Adrenal gland (tissue), 12 donors: ENCODE data around the gene NINJ1. TPM values are rescaled to one million over a fixed set of nuclear protein-coding genes. Genes with fewer than 3 reads are reported as not detected.
A peak's percentile ranks its signal among the peaks of the same experiment; 100 is the strongest.

ENCODE experiments used
- DNase-seq, 7 donors: peaks; one replicate each; pipeline ENCODE4 v3.0.0-alpha.2; 2019 to 2020
- H3K27ac ChIP-seq, 5 donors: fragments of 200-600 bp; sonication (generic) in 4 of 5; 1 replicate in 3 of 5; 2 replicates in 2 of 5; pipeline versions ENCODE4 v1.5.1 to v1.8.0; 2016 to 2020; ENCODE audit warnings: mild to moderate bottlenecking in 1 of 5
- H3K27me3 ChIP-seq: fragments of 200-600 bp; 2 replicates; pipeline ENCODE4 v1.8.0; 2021
- H3K36me3 ChIP-seq, 2 donors: fragments of 200-600 bp; replicated peaks in 1 of 2; 1 replicate in 1 of 2; 2 replicates in 1 of 2; pipeline versions ENCODE4 v1.5.1 to v1.8.0; 2018 to 2022
- H3K4me1 ChIP-seq, 2 donors: fragments of 200-600 bp; replicated peaks in 1 of 2; 1 replicate in 1 of 2; 2 replicates in 1 of 2; pipeline versions ENCODE4 v1.5.1 to v1.8.0; 2018 to 2021
- H3K4me3 ChIP-seq, 4 donors: fragments of 200-600 bp; sonication (generic) in 3 of 4; one replicate each; pipeline ENCODE4 v1.5.1; 2016 to 2018
- H3K9me3 ChIP-seq, 3 donors: fragments of 200-600 bp; sonication (generic) in 1 of 3; replicated peaks in 1 of 3; 1 replicate in 2 of 3; 2 replicates in 1 of 3; pipeline versions ENCODE4 v1.5.1 to v1.8.0; 2016 to 2021
- POLR2A ChIP-seq, 2 donors: fragments of 450-650 bp; IDR thresholded peaks; one replicate each; pipeline ENCODE4 v1.6.1; 2017; ENCODE audit warnings: antibody characterized with exemption in 2 of 2, mild to moderate bottlenecking in 2 of 2, moderate library complexity in 1 of 2
- WGBS, 4 donors: extraction: QIAGEN DNeasy Blood & Tissue Kit in 2 of 4; methylation state at CpG; one replicate each; pipeline versions ENCODE4 v1.1.5 to v1.1.7; 2013 to 2017; 5-methylcytosine and 5-hydroxymethylcytosine counted together
- intact Hi-C, 2 donors: fragments of 100-400 bp; cut with DNase I; formaldehyde crosslinking; loops; one replicate each; pipeline versions ENCODE4 v1.14.1 to v1.15.0; 2022 to 2023
- polyA plus RNA-seq, 3 donors: library from polyadenylated mRNA; stranded (reverse); fragments of 200-250 nt in 2 of 3; fragments of 350-450 nt in 1 of 3; fragmentation: Illumina TruSeq in 1 of 3; extraction: RNeasy Lipid Tissue Mini Kit (QIAGEN cat#74804) in 1 of 3; gene quantifications; one replicate each; pipeline ENCODE4 v1.2.3, GENCODE V29; 2013 to 2014
- total RNA-seq, 9 donors: library from RNA; depleted of rRNA in 4 of 9; stranded (reverse); fragments of >200 nt in 4 of 9; fragments of 120-200 nt in 1 of 9; fragmentation: NEBNext Ultra II Directional in 1 of 9; extraction: Animal tissue kit (Norgen Biotek cat#: 25700) in 1 of 9; gene quantifications; one replicate each; pipeline versions ENCODE4 v1.1.0 to v1.2.4, GENCODE V29; 2013 to 2023
- TF ChIP-seq, protein P1 (sequence below), 6 experiments: fragments of 450-650 bp in 4 of 6; fragments of 200-600 bp in 2 of 6; sonication (generic) in 1 of 6; IDR thresholded peaks; 1 replicate in 5 of 6; 2 replicates in 1 of 6; pipeline versions ENCODE4 v1.5.1 to v1.8.0; 2016 to 2021; ENCODE audit warnings: antibody characterized with exemption in 6 of 6, mild to moderate bottlenecking in 2 of 6, moderate library complexity in 1 of 6
- donor health status: healthy with polysubstance abuse.
- donor health status: Bipolar disorder and iron deficiency.
- donor health status: DM: yes; HTN: yes; CAD: no.
- donor health status: DM: no; HTN: no; CAD: no.
- donor health status: DM: no; HTN: no; CAD: no.
- donor health status: DM: yes; HTN: yes; CAD: no.

Gene NINJ1
- total and polyA plus RNA-seq, 12 donors = 25.6 to 339 (median 161) TPM

DNA sequence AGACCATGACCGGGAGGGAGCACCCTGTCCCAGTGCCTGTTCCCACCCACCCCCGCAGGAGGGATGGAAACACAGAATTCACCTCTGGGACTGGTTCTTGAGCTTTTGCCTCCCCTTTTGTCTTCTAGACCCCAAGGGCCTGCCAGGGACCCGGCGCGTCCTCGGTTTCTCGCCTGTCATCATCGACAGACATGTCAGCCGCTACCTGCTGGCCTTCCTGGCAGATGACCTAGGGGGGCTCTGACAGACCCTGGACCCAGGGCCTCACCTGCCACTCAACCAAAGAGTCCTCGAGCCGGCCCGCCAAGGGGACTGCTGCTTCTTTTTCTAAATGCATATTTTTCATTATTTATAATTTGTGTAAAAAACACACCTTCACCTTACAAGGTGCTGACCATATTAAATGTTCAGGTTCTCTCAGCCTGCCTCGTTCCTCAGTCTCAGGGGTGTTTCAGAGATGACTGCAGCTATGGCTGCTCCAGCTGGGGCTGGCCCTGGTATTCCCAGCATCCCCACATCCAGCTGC is 21.1 kb downstream of the NINJ1 start:
- no peaks in the 10 kb centered on the region for H3K9me3 ChIP-seq
- H3K27me3 ChIP-seq = no peaks in the 10 kb centered on the region
- DNase-seq = peak in 5 of 7 donors; percentile 15 to 53 (median 20)
- WGBS, 4 donors = 81 to 94% (median 87%) methylated on average over 13 of the region's 13 CpGs
- intact Hi-C loops = no loop called here
- no peak overlapping the region for H3K4me3 ChIP-seq
- H3K36me3 ChIP-seq = peaks cover 0 to 27% of the 10 kb centered on the region in 2 donors
- no peak for TF ChIP-seq POLR2A (IDR thresholded peaks at IDR 0.05)
- TF ChIP-seq, protein P1, sequence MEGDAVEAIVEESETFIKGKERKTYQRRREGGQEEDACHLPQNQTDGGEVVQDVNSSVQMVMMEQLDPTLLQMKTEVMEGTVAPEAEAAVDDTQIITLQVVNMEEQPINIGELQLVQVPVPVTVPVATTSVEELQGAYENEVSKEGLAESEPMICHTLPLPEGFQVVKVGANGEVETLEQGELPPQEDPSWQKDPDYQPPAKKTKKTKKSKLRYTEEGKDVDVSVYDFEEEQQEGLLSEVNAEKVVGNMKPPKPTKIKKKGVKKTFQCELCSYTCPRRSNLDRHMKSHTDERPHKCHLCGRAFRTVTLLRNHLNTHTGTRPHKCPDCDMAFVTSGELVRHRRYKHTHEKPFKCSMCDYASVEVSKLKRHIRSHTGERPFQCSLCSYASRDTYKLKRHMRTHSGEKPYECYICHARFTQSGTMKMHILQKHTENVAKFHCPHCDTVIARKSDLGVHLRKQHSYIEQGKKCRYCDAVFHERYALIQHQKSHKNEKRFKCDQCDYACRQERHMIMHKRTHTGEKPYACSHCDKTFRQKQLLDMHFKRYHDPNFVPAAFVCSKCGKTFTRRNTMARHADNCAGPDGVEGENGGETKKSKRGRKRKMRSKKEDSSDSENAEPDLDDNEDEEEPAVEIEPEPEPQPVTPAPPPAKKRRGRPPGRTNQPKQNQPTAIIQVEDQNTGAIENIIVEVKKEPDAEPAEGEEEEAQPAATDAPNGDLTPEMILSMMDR (IDR thresholded peaks at IDR 0.05) = no peak
- H3K27ac ChIP-seq = peak overlapping the region; percentile 1 to 83 (median 68)
- H3K4me1 ChIP-seq = peaks cover 29 to 42% of the 10 kb centered on the region in 2 donors

DNA sequence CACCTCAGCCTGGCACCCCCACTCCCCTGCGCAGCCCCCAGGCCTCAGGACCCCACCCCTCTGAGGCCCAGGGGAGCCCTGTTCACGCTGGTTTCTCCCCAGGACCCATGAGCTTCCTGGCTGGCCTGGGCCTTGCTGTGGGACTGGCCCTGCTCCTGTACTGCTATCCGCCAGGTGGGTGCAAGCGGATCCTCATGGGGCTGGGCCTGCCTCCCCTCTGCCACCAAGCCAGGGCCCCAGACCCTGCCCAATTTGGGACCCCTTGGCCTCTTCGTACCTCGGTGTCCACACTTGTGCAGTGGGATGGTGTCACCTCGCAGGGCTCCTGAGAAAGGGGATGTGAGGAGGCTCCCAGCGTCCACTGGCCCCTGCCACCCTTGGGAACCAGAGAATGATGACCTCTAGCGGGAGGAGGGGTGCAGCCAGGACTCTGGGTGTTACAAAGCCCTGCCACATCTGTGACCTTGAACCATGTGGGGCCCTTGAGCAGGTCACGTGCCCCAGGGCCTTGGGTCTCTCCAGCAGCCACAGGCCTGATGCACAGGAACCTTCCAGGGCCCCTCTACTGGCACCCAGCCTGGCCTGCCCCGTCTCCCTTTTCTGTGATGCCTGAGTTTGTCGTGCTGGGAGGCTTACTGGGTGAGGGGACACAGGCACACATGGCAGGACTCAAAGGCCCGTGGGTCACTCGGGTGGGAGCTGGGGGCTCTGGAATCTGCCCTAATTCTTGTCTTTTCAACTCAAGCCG is 21.8 kb downstream of the NINJ1 start:
- Histone ChIP-seq H3K4me3 (no peak overlapping the region), H3K27me3 (no peaks in the 10 kb centered on the region), H3K27ac (peak overlapping the region; percentile 1 to 83 (median 68)), H3K36me3 (peaks cover 0 to 33% of the 10 kb centered on the region in 2 donors), H3K9me3 (no peaks in the 10 kb centered on the region), H3K4me1 (peaks cover 29 to 42% of the 10 kb centered on the region in 2 donors)
- WGBS, 4 donors = 56 to 81% (median 63%) methylated on average over 5 to 15 of the region's 15 CpGs
- intact Hi-C loops = no loop called here
- DNase-seq = peak; percentile 51 to 77 (median 72)
- TF ChIP-seq, protein P1 (IDR thresholded peaks at IDR 0.05) = no peak

DNA sequence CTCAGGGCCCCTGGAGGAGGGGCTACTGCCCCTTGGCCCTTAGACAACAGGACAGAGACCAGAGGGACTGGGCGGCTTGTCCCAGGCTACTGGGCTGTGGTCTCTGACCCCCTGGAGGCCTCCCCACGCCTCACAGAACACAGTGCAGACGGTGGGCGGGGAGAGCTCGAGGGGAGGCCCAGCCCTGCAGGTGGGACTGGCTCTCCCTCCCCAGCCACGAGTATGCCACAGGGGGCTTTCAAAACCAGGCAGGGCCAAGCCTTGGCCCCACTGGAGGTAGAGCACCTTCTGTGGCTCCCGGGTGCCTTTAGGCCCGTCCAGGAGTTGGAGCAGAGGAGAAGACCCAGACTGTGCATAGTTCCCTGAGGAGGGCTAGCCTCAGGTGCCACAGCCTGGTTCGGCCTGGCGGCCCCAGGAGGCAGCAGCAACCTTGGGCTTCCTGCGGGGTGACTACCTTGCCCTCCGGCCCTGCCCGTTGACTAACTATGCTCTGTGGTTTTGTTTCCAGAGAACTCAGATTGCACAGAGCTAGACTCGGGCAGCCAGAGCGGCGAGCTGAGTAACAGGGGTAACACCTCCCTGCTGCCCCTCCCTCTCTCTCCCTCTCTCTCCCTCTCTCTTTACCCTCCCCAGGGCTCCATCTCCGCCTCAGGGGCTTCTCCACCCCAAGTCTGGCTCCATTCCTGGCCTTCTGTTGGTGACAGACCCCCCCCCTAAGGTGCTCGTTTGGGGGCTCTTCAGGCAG is 22.5 kb downstream of the NINJ1 start:
- no peak overlapping the region for H3K4me3 ChIP-seq
- TF ChIP-seq POLR2A (IDR thresholded peaks at IDR 0.05) = peak in 1 of 2 donors; percentile 39
- TF ChIP-seq, protein P1 (IDR thresholded peaks at IDR 0.05) = no peak
- H3K36me3 ChIP-seq = peaks cover 0 to 34% of the 10 kb centered on the region in 2 donors
- no peaks in the 10 kb centered on the region for H3K9me3 ChIP-seq
- H3K27ac ChIP-seq = peak overlapping the region; percentile 38 to 83 (median 68)
- intact Hi-C loops = no loop called here
- H3K4me1 ChIP-seq = peaks cover 27 to 38% of the 10 kb centered on the region in 2 donors
- WGBS, 4 donors = 58 to 68% (median 64%) methylated on average over 7 to 18 of the region's 18 CpGs
- H3K27me3 ChIP-seq = no peaks in the 10 kb centered on the region
- DNase-seq = peak; percentile 44 to 83 (median 78)

DNA sequence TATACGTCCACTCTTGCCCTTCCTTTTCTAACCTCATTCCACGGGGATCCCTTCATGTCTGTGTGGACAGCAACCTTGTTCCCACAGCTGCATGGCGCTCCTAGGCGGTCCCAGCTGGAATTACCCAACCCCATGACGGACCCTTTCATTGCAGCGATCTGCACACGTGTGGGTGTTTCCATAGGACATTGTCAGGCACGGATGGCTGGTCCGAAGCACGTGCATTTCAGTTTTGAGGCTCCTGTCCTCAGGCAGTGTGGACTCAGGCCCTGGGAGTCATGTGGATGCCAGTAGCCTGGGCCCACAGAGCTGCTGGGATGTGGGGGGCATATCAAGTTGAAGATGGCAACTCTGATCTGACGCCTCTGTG is 23.1 kb downstream of the NINJ1 start:
- DNase-seq = peak; percentile 2 to 46 (median 15)
- TF ChIP-seq POLR2A (IDR thresholded peaks at IDR 0.05) = no peak
- TF ChIP-seq, protein P1 (IDR thresholded peaks at IDR 0.05) = no peak

More for the DNA sequence above, 23.1 kb downstream of the NINJ1 start:
- 87 to 92% (median 90%) methylated on average over 7 to 11 of the region's 11 CpGs for WGBS, 4 donors
- no peaks in the 10 kb centered on the region for H3K27me3 ChIP-seq
- peaks cover 0 to 34% of the 10 kb centered on the region in 2 donors for H3K36me3 ChIP-seq
- H3K4me3 ChIP-seq = no peak overlapping the region
- H3K4me1 ChIP-seq = peaks cover 21 to 33% of the 10 kb centered on the region in 2 donors
- H3K9me3 ChIP-seq = no peaks in the 10 kb centered on the region
- intact Hi-C loops = no loop called here
- peak overlapping the region in 2 of 5 donors; percentile 77 to 83 for H3K27ac ChIP-seq
